ENCODE measurements around the gene OR3A2.
"Not testable (repeated sequence)": the region's sequence is repeated elsewhere in the genome, so short reads cannot be mapped to it uniquely, and the experiment has no call there.

The OR3A2 gene

DNA sequence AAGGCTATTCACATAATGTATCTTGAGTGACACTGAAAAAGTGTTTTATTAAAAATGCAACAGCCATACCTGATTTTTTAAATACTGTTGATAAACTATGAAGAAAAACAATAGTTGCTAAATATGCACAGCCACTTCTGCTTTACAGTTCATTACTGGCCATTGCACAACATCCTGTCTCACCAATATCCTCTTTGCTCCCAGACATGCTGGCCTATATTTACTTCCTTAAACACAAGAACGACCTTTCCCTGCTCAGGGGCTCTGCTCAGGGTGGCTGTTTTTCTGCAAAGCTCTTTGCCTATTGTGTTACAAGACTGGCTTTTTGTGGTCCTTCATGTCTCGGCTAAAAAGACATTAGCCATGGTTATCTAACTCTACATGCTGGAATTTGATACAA is 147.4 kb downstream of the OR3A2 start:
- H3K4me1 ChIP-seq (ENCODE audit: control insufficient read depth, insufficient read depth, low read length), result not testable (repeated sequence)

GRCh38 chr17:3232300-3232699 is 153.8 kb downstream of the OR3A2 start:
- not testable (repeated sequence) for H3K27ac ChIP-seq (ENCODE audit: low read length); H3K4me3 ChIP-seq (ENCODE audit: low read length in 2 of 2); H3K36me3 ChIP-seq (ENCODE audit: control insufficient read depth in 2 of 2, insufficient read depth in 2 of 2, low read length in 2 of 2); H3K27me3 ChIP-seq (ENCODE audit: control insufficient read depth in 1 of 2, insufficient read depth in 2 of 2, low read length in 2 of 2); H3K9me3 ChIP-seq (ENCODE audit: control insufficient read depth in 2 of 2, low read length in 2 of 2); H3K9ac ChIP-seq (ENCODE audit: low read length in 2 of 2); H3K4me1 ChIP-seq (ENCODE audit: control insufficient read depth, insufficient read depth, low read length)

More for the DNA sequence above, 147.4 kb downstream of the OR3A2 start:
- H3K4me3 ChIP-seq (ENCODE audit: low read length in 2 of 2); H3K27me3 ChIP-seq (ENCODE audit: control insufficient read depth in 1 of 2, insufficient read depth in 2 of 2, low read length in 2 of 2); H3K36me3 ChIP-seq (ENCODE audit: control insufficient read depth in 2 of 2, insufficient read depth in 2 of 2, low read length in 2 of 2); H3K9me3 ChIP-seq (ENCODE audit: control insufficient read depth in 2 of 2, low read length in 2 of 2); H3K27ac ChIP-seq (ENCODE audit: low read length); H3K9ac ChIP-seq (ENCODE audit: low read length in 2 of 2): not testable (repeated sequence)
